ENCODE data around the gene KIAA1191.
"Not testable (repeated sequence)": the region's sequence is repeated elsewhere in the genome, so short reads cannot be mapped to it uniquely, and the experiment has no call there.

KIAA1191 gene

DNA sequence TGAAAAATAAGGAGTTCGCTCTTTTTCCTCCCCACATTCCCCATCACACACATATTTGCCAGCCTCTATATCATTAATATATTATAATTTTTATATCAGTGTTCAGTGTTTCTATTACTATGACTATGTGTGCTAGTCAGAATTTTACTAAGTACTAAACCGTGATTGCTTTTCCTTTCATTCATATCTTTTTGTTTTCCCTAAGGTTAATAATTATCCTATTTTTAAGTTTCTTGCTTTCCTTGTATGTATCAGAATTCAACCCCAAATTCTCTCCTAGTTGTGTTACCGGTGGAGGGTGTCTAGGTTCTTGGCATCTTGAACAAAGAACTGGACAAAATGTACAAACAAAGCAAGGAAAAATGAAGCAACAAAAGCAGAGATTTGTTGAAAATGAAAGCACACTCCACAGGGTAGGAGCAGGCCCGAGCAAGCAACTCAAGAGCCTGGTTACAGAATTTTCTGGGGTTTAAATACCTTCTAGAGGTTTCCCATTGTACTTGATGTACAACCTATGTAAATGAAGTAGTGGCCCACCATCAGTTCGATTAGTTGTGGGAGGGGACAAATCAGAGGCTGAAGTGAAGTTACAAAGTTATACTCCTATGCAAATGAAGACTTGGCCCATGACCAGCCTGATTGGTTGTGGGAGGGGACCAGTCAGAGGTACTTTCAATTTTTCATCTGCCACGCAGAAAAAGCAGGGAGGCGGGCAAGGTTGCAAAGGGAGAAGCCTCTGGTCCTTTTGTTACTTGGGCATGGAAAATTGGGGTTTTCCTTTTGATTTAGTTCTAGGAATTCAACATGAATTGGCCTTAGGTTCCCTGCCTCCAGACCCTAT, 43.8 kb downstream of the KIAA1191 start:
- DNase-seq: no peak

- not testable (repeated sequence) for DNase-seq
Observed at GRCh38 chr5:176305356-176305755, 56.2 kb downstream of the KIAA1191 start.

All from amygdala (tissue), 56 donors.